PC-3 (cell line): ENCODE measurements around the gene RNF5. TPM values are rescaled to one million over a fixed set of nuclear protein-coding genes. Genes with fewer than 3 reads are reported as not detected.
"Not testable (repeated sequence)": the region's sequence is repeated elsewhere in the genome, so short reads cannot be mapped to it uniquely, and the experiment has no call there.

ENCODE experiments used
- ATAC-seq: fragments of 200-7000 bp; cut with Tn5 transposase; 2 replicates; pipeline ENCODE4 v1.9.1; 2020; ENCODE audit warnings: mild to moderate bottlenecking, moderate library complexity
- BruUV-seq: library from RNA; stranded (reverse); fragments of 400-500 nt; replicated peaks from 2 replicates; lab custom pipeline; 2021; lab: Mats Ljungman, UMichigan
- CTCF ChIA-PET: fragments of 300-600 bp; sonication (Branson Sonifier 250); formaldehyde crosslinking; loops from one replicate; lab custom pipeline; 2022; ENCODE audit warnings: antibody characterized with exemption; lab: Charles Lee
- POLR2A ChIA-PET: fragments of 300-600 bp; sonication (Branson Sonifier 250); formaldehyde crosslinking; loops from one replicate; lab custom pipeline; 2022; ENCODE audit warnings: antibody characterized with exemption; ENCODE audit not compliant: unreplicated experiment; lab: Charles Lee
- DNase-seq: peaks from one replicate; pipeline ENCODE4 v3.0.0-alpha.2; 2015
- H2AFZ ChIP-seq: fragments of 300-600 bp; sonication (generic); 2 replicates; pipeline ENCODE4 v1.6.0; 2016; ENCODE audit warnings: antibody characterized with exemption, low read length
- H3F3A ChIP-seq: fragments of 300-600 bp; sonication (generic); one replicate; pipeline ENCODE4 v1.6.0; 2017; ENCODE audit warnings: antibody characterized with exemption, low read length, control low read depth, mild to moderate bottlenecking; ENCODE audit not compliant: unreplicated experiment
- H3K27ac ChIP-seq: fragments of 300-600 bp; sonication (generic); 2 replicates; pipeline ENCODE4 v1.5.1; 2016; ENCODE audit warnings: mild to moderate bottlenecking, low read length
- H3K27me3 ChIP-seq: fragments of 300-600 bp; sonication (generic); 2 replicates; pipeline ENCODE4 v1.6.1; 2016; ENCODE audit warnings: low read length, mixed read lengths
- H3K36me3 ChIP-seq: fragments of 300-600 bp; sonication (generic); 2 replicates; pipeline ENCODE4 v1.6.1; 2016; ENCODE audit warnings: low read depth, mixed run types, low read length, mixed read lengths
- H3K4me1 ChIP-seq: fragments of 300-600 bp; sonication (generic); 2 replicates; pipeline ENCODE4 v1.5.1; 2016; ENCODE audit warnings: low read length; ENCODE audit not compliant: insufficient read depth
- H3K4me2 ChIP-seq: fragments of 300-600 bp; sonication (generic); 2 replicates; pipeline ENCODE4 v1.6.0; 2016; ENCODE audit warnings: low read length
- H3K4me3 ChIP-seq: fragments of 300-600 bp; sonication (generic); 2 replicates; pipeline ENCODE4 v1.5.1; 2016; ENCODE audit warnings: mild to moderate bottlenecking, low read length, mixed read lengths
- H3K79me2 ChIP-seq: fragments of 300-600 bp; sonication (generic); 2 replicates; pipeline ENCODE4 v1.6.1; 2017; ENCODE audit warnings: low read length, mixed read lengths
- H3K9ac ChIP-seq: fragments of 300-600 bp; sonication (generic); 2 replicates; pipeline ENCODE4 v1.6.0; 2016; ENCODE audit warnings: mild to moderate bottlenecking, low read length
- H3K9me2 ChIP-seq: fragments of 300-600 bp; sonication (generic); replicated peaks from 2 replicates; pipeline ENCODE4 v1.6.1; 2016; ENCODE audit warnings: mixed run types, low read length, mixed read lengths
- H3K9me3 ChIP-seq: fragments of 300-600 bp; sonication (generic); 2 replicates; pipeline ENCODE4 v1.6.1; 2016; ENCODE audit warnings: low read length, mixed read lengths
- H4K20me1 ChIP-seq: fragments of 300-600 bp; sonication (generic); 2 replicates; pipeline ENCODE4 v1.6.1; 2016; ENCODE audit warnings: low read length, mixed read lengths
- CTCF ChIP-seq: fragments of 300-600 bp; sonication (generic); conservative IDR thresholded peaks from 2 replicates; pipeline ENCODE4 v1.5.1; 2017; ENCODE audit warnings: antibody characterized with exemption, low read depth, mild to moderate bottlenecking, low read length
- EZH2 ChIP-seq: fragments of 300-600 bp; sonication (generic); IDR thresholded peaks from one replicate; pipeline ENCODE4 v1.6.1; 2017; ENCODE audit warnings: antibody characterized with exemption, mild to moderate bottlenecking, low read length; ENCODE audit not compliant: unreplicated experiment
- EZH2phosphoT487 ChIP-seq: fragments of 300-600 bp; sonication (generic); IDR thresholded peaks from 2 replicates; pipeline ENCODE4 v1.6.1; 2018; ENCODE audit warnings: mild to moderate bottlenecking, antibody characterized with exemption, low read length, borderline replicate concordance
- intact Hi-C: fragments of 100-400 bp; cut with micrococcal nuclease; formaldehyde crosslinking; loops from 2 replicates; pipeline ENCODE4 v1.9.0; 2023
- total RNA-seq: library from RNA; depleted of rRNA; stranded (reverse); fragments of >200 nt; gene quantifications from 2 replicates; pipeline ENCODE4 v1.2.3, GENCODE V29; 2014

RNF5 gene
- total RNA-seq, 1 experiment from 2014 or later, result 69.0 TPM

DNA sequence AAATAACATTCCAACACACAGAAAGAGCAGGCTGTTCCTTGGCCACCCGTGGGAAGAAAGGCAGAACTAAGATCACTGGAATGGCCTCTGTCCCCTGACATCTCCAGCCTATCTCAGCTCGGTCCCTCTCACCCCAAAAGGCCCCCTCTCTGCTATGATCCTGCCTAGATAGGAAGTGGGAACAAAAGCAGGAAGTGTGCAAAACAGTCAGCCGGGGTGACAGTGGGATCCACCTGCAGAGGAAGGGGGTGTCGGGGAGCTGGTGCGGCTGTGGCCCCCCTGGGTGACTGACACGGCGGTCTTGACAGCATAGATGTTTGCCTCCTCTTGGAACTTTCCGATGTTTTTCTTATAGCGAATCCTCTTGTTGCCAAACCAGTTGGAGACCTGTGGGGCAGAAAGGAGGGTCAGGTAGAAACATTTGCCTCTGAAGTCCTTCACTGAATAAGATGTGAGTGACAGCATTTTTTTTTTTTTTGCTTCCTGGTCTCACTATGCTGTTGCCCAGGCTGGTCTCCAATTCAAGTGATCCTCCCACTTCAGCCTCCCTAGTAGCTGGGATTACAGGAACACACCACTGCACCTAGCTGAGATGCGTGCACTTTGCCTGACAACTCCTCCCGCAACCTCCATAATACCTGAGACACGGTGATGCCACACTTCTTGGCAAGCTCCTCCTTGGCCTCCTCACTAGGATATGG is 9.0 kb downstream of the RNF5 start:
- no peak overlapping the region for H2AFZ ChIP-seq
- no peaks in the 10 kb centered on the region for H4K20me1 ChIP-seq

DNA sequence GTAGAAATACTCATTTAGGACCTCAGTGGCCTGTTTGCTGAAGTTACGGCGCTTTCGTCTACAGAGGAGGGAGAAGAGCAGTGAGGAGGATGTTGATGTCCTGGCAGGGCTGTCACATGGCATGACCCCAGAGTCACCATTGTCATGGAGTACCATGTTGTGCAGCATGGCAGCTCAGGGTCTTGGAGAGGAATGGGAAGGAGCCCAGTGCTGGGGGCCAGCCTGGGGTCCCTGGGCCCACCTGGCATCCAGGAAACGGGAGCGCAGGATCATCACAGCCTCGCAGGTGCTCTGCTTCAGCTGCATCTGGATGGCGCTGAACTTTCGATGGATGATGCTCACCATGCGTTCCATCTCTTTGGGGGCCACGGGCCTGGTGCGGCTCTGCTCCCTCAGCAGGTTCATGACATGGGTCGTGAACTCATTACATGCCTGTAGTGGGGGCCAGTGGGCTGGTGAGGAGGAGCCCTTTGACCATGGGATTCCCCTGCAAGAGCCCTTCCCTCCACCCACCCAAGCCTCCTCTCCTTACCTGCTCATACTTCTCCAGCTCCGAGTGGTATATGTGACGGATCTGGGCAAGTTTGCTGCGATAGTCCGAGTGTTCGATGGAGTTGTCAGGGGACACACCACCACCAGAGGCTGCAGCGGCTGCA is 9.6 kb downstream of the RNF5 start:
- H3K9me3 ChIP-seq, H3K27ac ChIP-seq, POLR2A ChIA-PET, H3F3A ChIP-seq, DNase-seq, intact Hi-C loops, BruUV-seq, H3K9me2 ChIP-seq, CTCF ChIA-PET, H3K9ac ChIP-seq, H3K36me3 ChIP-seq, H2AFZ ChIP-seq, H3K27me3 ChIP-seq, ATAC-seq, H4K20me1 ChIP-seq, H3K4me3 ChIP-seq: not testable (repeated sequence)
- H3K4me2 ChIP-seq, result peak overlapping the region; percentile 81; the same call in 1 of the 2 replicates
- peaks cover 22% of the 10 kb centered on the region for H3K4me1 ChIP-seq
- peaks cover 18% of the 10 kb centered on the region for H3K79me2 ChIP-seq

More for the DNA sequence above, 9.0 kb downstream of the RNF5 start:
- no peak overlapping the region for H3K4me3 ChIP-seq
- TF ChIP-seq EZH2 (no peak), EZH2phosphoT487 (no peak), CTCF (no peak)
- H3F3A ChIP-seq, result no peaks in the 10 kb centered on the region
- H3K79me2 ChIP-seq, result peaks cover 18% of the 10 kb centered on the region
- ChIA-PET POLR2A (no interaction called here), CTCF (no interaction called here)
- no peak overlapping the region for H3K9ac ChIP-seq
- DNase-seq (no peak), ATAC-seq (no peak)
- no peaks in the 10 kb centered on the region for H3K36me3 ChIP-seq
- BruUV-seq, result no TSS peak
- H3K27ac ChIP-seq, result no peak overlapping the region
- intact Hi-C loops, result no loop called here
- peaks cover 15% of the 10 kb centered on the region for H3K4me1 ChIP-seq
- H3K27me3 ChIP-seq, result no peaks in the 10 kb centered on the region
- no peak overlapping the region for H3K4me2 ChIP-seq
- no peaks in the 10 kb centered on the region for H3K9me3 ChIP-seq
- no peaks in the 10 kb centered on the region for H3K9me2 ChIP-seq

- Histone ChIP-seq H3K9ac (peak overlapping the region; percentile 78), H3K4me2 (peak overlapping the region; percentile 81), H3K4me1 (peaks cover 25% of the 10 kb centered on the region), H3K4me3 (peak overlapping the region; percentile 84), H3K9me2 (no peaks in the 10 kb centered on the region), H2AFZ (no peak overlapping the region), H3K79me2 (peaks cover 18% of the 10 kb centered on the region), H3K9me3 (no peaks in the 10 kb centered on the region), H3K36me3 (no peaks in the 10 kb centered on the region), H3K27me3 (no peaks in the 10 kb centered on the region), H3F3A (no peaks in the 10 kb centered on the region), H4K20me1 (no peaks in the 10 kb centered on the region), H3K27ac (no peak overlapping the region)
- ATAC-seq (no peak), DNase-seq (no peak)
- intact Hi-C loops, result no loop called here
- ChIA-PET CTCF (no interaction called here), POLR2A (no interaction called here)
- TSS peak; percentile 21 for BruUV-seq
- TF ChIP-seq EZH2phosphoT487 (no peak), EZH2 (no peak), CTCF (no peak)
Measured at GRCh38 chr6:32188381-32189068, 10.3 kb downstream of the RNF5 start.
